ENCODE data around the gene CDC42EP2. TPM values are rescaled to one million over a fixed set of nuclear protein-coding genes. Genes with fewer than 3 reads are reported as not detected.

The CDC42EP2 gene
- total RNA-seq, 3 donors from 2014 or later (not counting 1 experiment from before 2014, with no cell fraction given), result 1.4 to 1.5 (median 1.5) TPM

DNA sequence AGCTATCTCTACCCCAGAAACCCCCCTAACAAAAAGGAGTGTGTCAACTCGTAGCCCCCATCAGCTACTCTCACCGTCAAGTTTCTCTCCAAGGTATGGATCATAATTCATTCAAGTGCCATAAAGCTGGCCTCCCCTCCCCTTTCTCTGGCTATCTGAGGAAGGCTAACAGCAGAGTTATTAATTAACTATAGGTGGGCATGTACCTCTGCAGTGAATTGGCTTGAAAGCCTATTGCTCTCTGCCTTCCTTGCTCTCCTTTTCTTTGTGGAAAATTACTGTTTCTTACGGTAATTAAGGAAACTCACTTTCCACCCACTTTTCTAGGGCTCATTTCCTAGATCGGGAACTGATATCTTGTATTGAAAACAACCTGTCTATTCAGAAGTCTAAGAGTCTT is 38.8 kb upstream of the CDC42EP2 start:
- TF ChIP-seq, protein P1, sequence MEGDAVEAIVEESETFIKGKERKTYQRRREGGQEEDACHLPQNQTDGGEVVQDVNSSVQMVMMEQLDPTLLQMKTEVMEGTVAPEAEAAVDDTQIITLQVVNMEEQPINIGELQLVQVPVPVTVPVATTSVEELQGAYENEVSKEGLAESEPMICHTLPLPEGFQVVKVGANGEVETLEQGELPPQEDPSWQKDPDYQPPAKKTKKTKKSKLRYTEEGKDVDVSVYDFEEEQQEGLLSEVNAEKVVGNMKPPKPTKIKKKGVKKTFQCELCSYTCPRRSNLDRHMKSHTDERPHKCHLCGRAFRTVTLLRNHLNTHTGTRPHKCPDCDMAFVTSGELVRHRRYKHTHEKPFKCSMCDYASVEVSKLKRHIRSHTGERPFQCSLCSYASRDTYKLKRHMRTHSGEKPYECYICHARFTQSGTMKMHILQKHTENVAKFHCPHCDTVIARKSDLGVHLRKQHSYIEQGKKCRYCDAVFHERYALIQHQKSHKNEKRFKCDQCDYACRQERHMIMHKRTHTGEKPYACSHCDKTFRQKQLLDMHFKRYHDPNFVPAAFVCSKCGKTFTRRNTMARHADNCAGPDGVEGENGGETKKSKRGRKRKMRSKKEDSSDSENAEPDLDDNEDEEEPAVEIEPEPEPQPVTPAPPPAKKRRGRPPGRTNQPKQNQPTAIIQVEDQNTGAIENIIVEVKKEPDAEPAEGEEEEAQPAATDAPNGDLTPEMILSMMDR (IDR thresholded peaks at IDR 0.05), result no peak
- WGBS (ENCODE audit: insufficient coverage), result 100% methylated on average over 4 of the region's 4 CpGs
- no peaks in the 10 kb centered on the region for H3K4me1 ChIP-seq (ENCODE audit: control insufficient read depth, insufficient read depth, low read length)
- H3K27ac ChIP-seq (ENCODE audit: low read length), result no peak overlapping the region
- no peak overlapping the region for H3K27ac Mint-ChIP-seq
- no peaks in the 10 kb centered on the region for H3K27me3 Mint-ChIP-seq (ENCODE audit: low read depth in 2 of 2)
- peaks cover 40% of the 10 kb centered on the region for H3K36me3 ChIP-seq (ENCODE audit: control insufficient read depth, insufficient read depth, low read length)
- no peak overlapping the region for H3K4me3 ChIP-seq (ENCODE audit: low read length)
- no peaks in the 10 kb centered on the region for H3K4me1 Mint-ChIP-seq
- H3K9me3 Mint-ChIP-seq, result no peaks in the 10 kb centered on the region
- H3K36me3 Mint-ChIP-seq, result peaks cover 11% of the 10 kb centered on the region
- H3K27me3 ChIP-seq (ENCODE audit: control insufficient read depth, insufficient read depth, low read length), result no peaks in the 10 kb centered on the region
- ATAC-seq (no peak), DNase-seq (no peak)
- H3K4me3 Mint-ChIP-seq, result no peak overlapping the region
- intact Hi-C loops (cut with micrococcal nuclease), result loop anchor here (1.0 kb wide), 2 partner anchors 39 to 54 kb away; no protein-coding TSS in a partner anchor
- no peaks in the 10 kb centered on the region for H3K9me3 ChIP-seq (ENCODE audit: control insufficient read depth, insufficient read depth, low read length)

DNA sequence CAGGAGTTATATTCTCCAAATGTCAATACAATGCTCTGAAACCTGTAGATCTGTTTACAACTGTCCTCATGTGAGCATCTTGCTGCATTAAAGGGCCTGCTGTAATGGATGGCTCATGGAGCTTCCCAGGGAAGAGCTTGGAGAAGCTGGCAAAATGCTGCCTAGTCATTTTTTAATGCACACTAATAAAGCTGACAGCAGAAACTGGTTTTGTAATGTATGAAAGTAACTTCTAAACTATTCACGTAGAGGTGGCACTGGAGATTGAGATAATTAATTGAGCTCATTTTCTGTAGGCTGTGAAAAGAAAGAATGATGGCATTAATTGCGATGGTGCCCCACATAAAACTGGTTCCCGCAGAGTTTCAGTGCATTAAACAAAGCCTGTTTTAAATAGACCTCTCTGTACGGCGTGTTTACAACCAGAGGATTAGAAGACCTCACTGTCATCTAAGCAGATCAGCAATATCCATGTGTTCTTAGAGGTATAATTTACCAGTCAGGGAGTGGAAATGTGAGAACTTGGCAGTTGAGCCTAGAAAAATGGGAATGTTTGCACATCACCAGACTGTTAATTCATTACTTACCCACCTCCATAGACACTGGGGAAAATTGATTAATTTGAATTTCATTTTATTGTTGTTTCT is 36.9 kb upstream of the CDC42EP2 start:
- WGBS (ENCODE audit: insufficient coverage), result 96% methylated on average over 5 of the region's 5 CpGs
- H3K4me1 Mint-ChIP-seq, result no peaks in the 10 kb centered on the region
- no peak overlapping the region for H3K4me3 Mint-ChIP-seq
- no peak for DNase-seq
- Histone ChIP-seq H3K4me1 (ENCODE audit: control insufficient read depth, insufficient read depth, low read length) (no peaks in the 10 kb centered on the region), H3K27ac (ENCODE audit: low read length) (no peak overlapping the region), H3K36me3 (ENCODE audit: control insufficient read depth, insufficient read depth, low read length) (peaks cover 56% of the 10 kb centered on the region), H3K4me3 (ENCODE audit: low read length) (no peak overlapping the region), H3K27me3 (ENCODE audit: control insufficient read depth, insufficient read depth, low read length) (no peaks in the 10 kb centered on the region), H3K9me3 (ENCODE audit: control insufficient read depth, insufficient read depth, low read length) (no peaks in the 10 kb centered on the region)
- ATAC-seq, result no peak
- intact Hi-C loops (cut with micrococcal nuclease), result no loop called here
- no peak overlapping the region for H3K27ac Mint-ChIP-seq
- no peaks in the 10 kb centered on the region for H3K27me3 Mint-ChIP-seq (ENCODE audit: low read depth in 2 of 2)
- no peaks in the 10 kb centered on the region for H3K9me3 Mint-ChIP-seq
- TF ChIP-seq, protein P1 (IDR thresholded peaks at IDR 0.05), result no peak
- H3K36me3 Mint-ChIP-seq, result peaks cover 7% of the 10 kb centered on the region

DNA sequence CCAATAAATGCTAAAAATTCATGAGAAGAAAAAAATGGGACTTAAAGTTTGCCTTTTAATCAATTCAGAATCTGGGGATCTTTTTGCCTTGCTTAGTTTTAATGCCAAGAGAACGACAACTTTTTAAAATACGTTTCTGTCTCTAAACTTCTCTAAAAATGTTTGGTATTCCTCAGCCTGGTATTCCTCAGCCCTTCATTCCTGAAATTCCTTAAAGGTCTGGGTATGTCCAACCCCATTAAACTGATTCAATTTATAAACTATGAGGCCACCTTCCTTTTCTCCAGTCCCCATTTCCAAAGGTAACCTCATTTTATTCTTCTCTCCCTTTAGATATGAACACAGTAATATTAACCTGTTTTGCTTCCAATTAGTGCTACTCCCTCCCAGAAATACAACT is 36.3 kb upstream of the CDC42EP2 start:
- no peak overlapping the region for H3K4me3 Mint-ChIP-seq
- H3K4me1 ChIP-seq (ENCODE audit: control insufficient read depth, insufficient read depth, low read length), result no peaks in the 10 kb centered on the region
- H3K36me3 ChIP-seq (ENCODE audit: control insufficient read depth, insufficient read depth, low read length), result peaks cover 61% of the 10 kb centered on the region
- H3K9me3 ChIP-seq (ENCODE audit: control insufficient read depth, insufficient read depth, low read length), result no peaks in the 10 kb centered on the region
- DNase-seq, result no peak
- no peak overlapping the region for H3K4me3 ChIP-seq (ENCODE audit: low read length)
- ATAC-seq, result no peak
- intact Hi-C loops (cut with micrococcal nuclease), result no loop called here
- H3K27ac Mint-ChIP-seq, result no peak overlapping the region
- 100% methylated on average over 2 of the region's 2 CpGs for WGBS (ENCODE audit: insufficient coverage)
- H3K27ac ChIP-seq (ENCODE audit: low read length), result no peak overlapping the region
- H3K36me3 Mint-ChIP-seq, result peaks cover 7% of the 10 kb centered on the region
- no peaks in the 10 kb centered on the region for H3K27me3 ChIP-seq (ENCODE audit: control insufficient read depth, insufficient read depth, low read length)
- TF ChIP-seq, protein P1 (IDR thresholded peaks at IDR 0.05), result no peak
- H3K9me3 Mint-ChIP-seq, result no peaks in the 10 kb centered on the region
- H3K27me3 Mint-ChIP-seq (ENCODE audit: low read depth in 2 of 2), result no peaks in the 10 kb centered on the region
- no peaks in the 10 kb centered on the region for H3K4me1 Mint-ChIP-seq

DNA sequence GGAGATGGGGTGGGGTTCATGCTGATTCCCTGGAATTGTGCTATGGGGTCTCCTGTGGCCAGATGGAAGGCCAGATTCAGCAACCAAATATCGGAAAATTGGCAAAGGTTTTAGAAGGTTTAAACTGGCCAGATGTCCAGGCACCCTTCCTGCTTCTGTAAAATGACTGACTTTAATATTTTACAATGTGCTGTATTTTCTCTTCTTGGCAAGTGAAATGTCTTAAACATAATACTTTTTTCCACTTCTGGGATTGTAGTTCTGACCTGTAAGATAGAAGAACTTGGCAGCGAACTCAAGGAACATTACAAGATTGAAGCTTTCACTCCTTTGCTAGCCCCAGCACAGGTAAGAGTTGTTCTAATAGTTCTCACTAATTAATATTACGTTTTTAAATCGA is 35.4 kb upstream of the CDC42EP2 start:
- H3K27me3 ChIP-seq (ENCODE audit: control insufficient read depth, insufficient read depth, low read length), result no peaks in the 10 kb centered on the region
- 88% methylated on average over 4 of the region's 4 CpGs for WGBS (ENCODE audit: insufficient coverage)
- ATAC-seq (no peak), DNase-seq (no peak)
- no peak overlapping the region for H3K27ac Mint-ChIP-seq
- no peak overlapping the region for H3K4me3 Mint-ChIP-seq
- no peaks in the 10 kb centered on the region for H3K4me1 ChIP-seq (ENCODE audit: control insufficient read depth, insufficient read depth, low read length)
- peaks cover 7% of the 10 kb centered on the region for H3K36me3 Mint-ChIP-seq
- H3K4me3 ChIP-seq (ENCODE audit: low read length), result no peak overlapping the region
- TF ChIP-seq, protein P1 (IDR thresholded peaks at IDR 0.05), result no peak
- no peaks in the 10 kb centered on the region for H3K27me3 Mint-ChIP-seq (ENCODE audit: low read depth in 2 of 2)
- no peaks in the 10 kb centered on the region for H3K9me3 Mint-ChIP-seq
- no peak overlapping the region for H3K27ac ChIP-seq (ENCODE audit: low read length)
- intact Hi-C loops (cut with micrococcal nuclease), result no loop called here
- H3K36me3 ChIP-seq (ENCODE audit: control insufficient read depth, insufficient read depth, low read length), result peaks cover 65% of the 10 kb centered on the region
- H3K4me1 Mint-ChIP-seq, result no peaks in the 10 kb centered on the region
- H3K9me3 ChIP-seq (ENCODE audit: control insufficient read depth, insufficient read depth, low read length), result no peaks in the 10 kb centered on the region

Data from natural killer cell (primary cell).